ENCODE results near the gene BFSP2.

DNA sequence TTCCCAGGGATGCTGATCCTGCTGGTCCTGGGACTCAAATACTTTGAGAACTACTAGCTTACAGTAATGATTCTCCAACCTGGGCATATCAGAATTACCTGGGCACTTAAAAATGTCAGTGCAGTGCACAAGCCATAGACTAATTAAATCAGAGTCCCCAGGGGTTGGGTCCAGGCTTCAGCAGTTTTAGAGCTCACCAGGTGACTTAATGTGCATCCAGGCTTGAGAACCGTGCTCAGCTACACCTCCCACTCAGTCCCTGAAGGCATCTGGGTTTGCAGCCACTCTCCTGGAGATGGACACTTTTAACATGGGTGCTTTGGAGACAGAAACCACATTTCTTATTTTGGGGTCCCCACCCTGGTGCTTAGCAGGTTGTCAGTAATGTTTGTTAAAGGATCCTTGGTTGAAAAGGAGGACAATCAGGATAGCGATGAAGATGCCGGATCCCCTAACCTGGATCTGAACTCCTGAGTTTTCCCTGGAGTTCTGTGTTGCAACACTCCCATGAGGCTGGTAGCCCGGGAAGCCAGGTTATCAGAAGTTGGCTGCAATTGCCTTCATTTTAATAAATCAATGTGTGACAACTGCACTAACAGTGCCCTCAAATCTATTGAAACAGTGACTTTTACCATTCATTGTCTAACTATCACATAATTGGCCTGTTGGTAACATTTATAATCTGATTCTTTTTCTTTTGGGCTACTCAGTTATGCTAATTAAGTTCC is 48.1 kb downstream of the BFSP2 start:
- TF ChIP-seq, protein P1, sequence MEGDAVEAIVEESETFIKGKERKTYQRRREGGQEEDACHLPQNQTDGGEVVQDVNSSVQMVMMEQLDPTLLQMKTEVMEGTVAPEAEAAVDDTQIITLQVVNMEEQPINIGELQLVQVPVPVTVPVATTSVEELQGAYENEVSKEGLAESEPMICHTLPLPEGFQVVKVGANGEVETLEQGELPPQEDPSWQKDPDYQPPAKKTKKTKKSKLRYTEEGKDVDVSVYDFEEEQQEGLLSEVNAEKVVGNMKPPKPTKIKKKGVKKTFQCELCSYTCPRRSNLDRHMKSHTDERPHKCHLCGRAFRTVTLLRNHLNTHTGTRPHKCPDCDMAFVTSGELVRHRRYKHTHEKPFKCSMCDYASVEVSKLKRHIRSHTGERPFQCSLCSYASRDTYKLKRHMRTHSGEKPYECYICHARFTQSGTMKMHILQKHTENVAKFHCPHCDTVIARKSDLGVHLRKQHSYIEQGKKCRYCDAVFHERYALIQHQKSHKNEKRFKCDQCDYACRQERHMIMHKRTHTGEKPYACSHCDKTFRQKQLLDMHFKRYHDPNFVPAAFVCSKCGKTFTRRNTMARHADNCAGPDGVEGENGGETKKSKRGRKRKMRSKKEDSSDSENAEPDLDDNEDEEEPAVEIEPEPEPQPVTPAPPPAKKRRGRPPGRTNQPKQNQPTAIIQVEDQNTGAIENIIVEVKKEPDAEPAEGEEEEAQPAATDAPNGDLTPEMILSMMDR (IDR thresholded peaks at IDR 0.05), result no peak
- TF ChIP-seq POLR2A (IDR thresholded peaks at IDR 0.05), result no peak

Measured in tibial nerve (tissue), 3 donors.